ENCODE data around the gene PARD3. TPM values are rescaled to one million over a fixed set of nuclear protein-coding genes. Genes with fewer than 3 reads are reported as not detected.

The PARD3 gene
- total RNA-seq, 1 donor from 2014 or later, result 58.7 TPM

DNA sequence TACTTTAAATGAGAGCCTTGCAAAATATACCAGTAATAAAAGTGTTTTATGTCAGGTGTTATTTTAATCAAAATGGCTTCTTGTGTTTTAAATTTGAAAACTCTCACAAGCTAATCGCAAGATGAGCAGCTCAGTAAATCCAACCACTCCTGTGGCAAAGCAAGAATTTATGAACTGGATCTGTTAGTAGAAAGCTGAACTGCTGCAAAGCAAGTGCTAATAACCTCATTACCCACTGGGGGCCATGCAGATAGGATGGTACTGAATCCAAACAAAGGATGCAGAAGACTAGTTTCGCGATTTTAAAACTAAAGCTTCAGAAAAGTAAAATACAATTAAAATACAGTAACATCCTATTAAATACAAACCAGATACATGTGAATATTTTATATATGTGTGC is 468.0 kb downstream of the PARD3 start:
- TF ChIP-seq, protein P1, sequence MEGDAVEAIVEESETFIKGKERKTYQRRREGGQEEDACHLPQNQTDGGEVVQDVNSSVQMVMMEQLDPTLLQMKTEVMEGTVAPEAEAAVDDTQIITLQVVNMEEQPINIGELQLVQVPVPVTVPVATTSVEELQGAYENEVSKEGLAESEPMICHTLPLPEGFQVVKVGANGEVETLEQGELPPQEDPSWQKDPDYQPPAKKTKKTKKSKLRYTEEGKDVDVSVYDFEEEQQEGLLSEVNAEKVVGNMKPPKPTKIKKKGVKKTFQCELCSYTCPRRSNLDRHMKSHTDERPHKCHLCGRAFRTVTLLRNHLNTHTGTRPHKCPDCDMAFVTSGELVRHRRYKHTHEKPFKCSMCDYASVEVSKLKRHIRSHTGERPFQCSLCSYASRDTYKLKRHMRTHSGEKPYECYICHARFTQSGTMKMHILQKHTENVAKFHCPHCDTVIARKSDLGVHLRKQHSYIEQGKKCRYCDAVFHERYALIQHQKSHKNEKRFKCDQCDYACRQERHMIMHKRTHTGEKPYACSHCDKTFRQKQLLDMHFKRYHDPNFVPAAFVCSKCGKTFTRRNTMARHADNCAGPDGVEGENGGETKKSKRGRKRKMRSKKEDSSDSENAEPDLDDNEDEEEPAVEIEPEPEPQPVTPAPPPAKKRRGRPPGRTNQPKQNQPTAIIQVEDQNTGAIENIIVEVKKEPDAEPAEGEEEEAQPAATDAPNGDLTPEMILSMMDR (IDR thresholded peaks at IDR 0.05), result no peak
- no peak for TF ChIP-seq EZH2phosphoT487 (IDR thresholded peaks at IDR 0.05)
- no peak for TF ChIP-seq EZH2 (IDR thresholded peaks at IDR 0.05)
- no peak overlapping the region for H3K27ac Mint-ChIP-seq
- H3K36me3 Mint-ChIP-seq, result peaks cover 41% of the 10 kb centered on the region
- Histone ChIP-seq H3K9me3 (ENCODE audit: low read depth) (no peaks in the 10 kb centered on the region), H3K27me3 (no peaks in the 10 kb centered on the region), H3K36me3 (no peaks in the 10 kb centered on the region), H3K4me3 (no peak overlapping the region), H3K4me1 (peaks cover 3% of the 10 kb centered on the region), H3F3A (ENCODE audit: low read depth) (no peaks in the 10 kb centered on the region), H3K4me2 (no peak overlapping the region), H3K9ac (no peak overlapping the region), H4K20me1 (ENCODE audit: low read depth) (no peaks in the 10 kb centered on the region), H3K27ac (no peak overlapping the region), H3K79me2 (ENCODE audit: low read depth) (no peaks in the 10 kb centered on the region), H2AFZ (replicated peaks) (no peak overlapping the region)
- H3K4me1 Mint-ChIP-seq, result no peaks in the 10 kb centered on the region
- no peak overlapping the region for H3K4me3 Mint-ChIP-seq
- no peak for DNase-seq (ENCODE audit: low spot score)
- H3K9me3 Mint-ChIP-seq, result peaks cover 8% of the 10 kb centered on the region
- H3K27me3 Mint-ChIP-seq (ENCODE audit: insufficient read depth, low read depth), result no peaks in the 10 kb centered on the region

- Mint-ChIP-seq H3K27ac (no peak overlapping the region), H3K36me3 (peaks cover 37% of the 10 kb centered on the region), H3K9me3 (peaks cover 6% of the 10 kb centered on the region)
Measured at GRCh38 chr10:34346516-34347100, 468.5 kb downstream of the PARD3 start.

GRCh38 chr10:34345383-34345782 is 469.7 kb downstream of the PARD3 start:
- Histone ChIP-seq H3F3A (ENCODE audit: low read depth) (no peaks in the 10 kb centered on the region), H3K9me3 (ENCODE audit: low read depth) (no peaks in the 10 kb centered on the region), H3K4me3 (no peak overlapping the region), H3K36me3 (no peaks in the 10 kb centered on the region), H3K4me2 (no peak overlapping the region), H3K4me1 (peaks cover 3% of the 10 kb centered on the region), H4K20me1 (ENCODE audit: low read depth) (no peaks in the 10 kb centered on the region), H3K27me3 (no peaks in the 10 kb centered on the region), H3K79me2 (ENCODE audit: low read depth) (no peaks in the 10 kb centered on the region), H3K27ac (no peak overlapping the region), H2AFZ (replicated peaks) (no peak overlapping the region), H3K9ac (no peak overlapping the region)
- Mint-ChIP-seq H3K4me3 (no peak overlapping the region), H3K27ac (no peak overlapping the region), H3K27me3 (ENCODE audit: insufficient read depth, low read depth) (no peaks in the 10 kb centered on the region), H3K36me3 (peaks cover 29% of the 10 kb centered on the region), H3K9me3 (peaks cover 4% of the 10 kb centered on the region), H3K4me1 (peaks cover 5% of the 10 kb centered on the region)
- TF ChIP-seq EZH2 (IDR thresholded peaks at IDR 0.05) (no peak), EZH2phosphoT487 (IDR thresholded peaks at IDR 0.05) (no peak)
- TF ChIP-seq, protein P1 (IDR thresholded peaks at IDR 0.05), result no peak
- no peak for DNase-seq (ENCODE audit: low spot score)

More at GRCh38 chr10:34346516-34347100, 468.5 kb downstream of the PARD3 start:
- Histone ChIP-seq H3K9ac (no peak overlapping the region), H3K4me3 (no peak overlapping the region), H3K27me3 (no peaks in the 10 kb centered on the region), H4K20me1 (ENCODE audit: low read depth) (no peaks in the 10 kb centered on the region), H3K4me2 (no peak overlapping the region), H3K9me3 (ENCODE audit: low read depth) (no peaks in the 10 kb centered on the region), H2AFZ (replicated peaks) (no peak overlapping the region), H3F3A (ENCODE audit: low read depth) (no peaks in the 10 kb centered on the region), H3K79me2 (ENCODE audit: low read depth) (no peaks in the 10 kb centered on the region), H3K36me3 (no peaks in the 10 kb centered on the region), H3K4me1 (peaks cover 3% of the 10 kb centered on the region), H3K27ac (no peak overlapping the region)
- TF ChIP-seq, protein P1 (IDR thresholded peaks at IDR 0.05), result no peak
- no peak for TF ChIP-seq EZH2 (IDR thresholded peaks at IDR 0.05)
- TF ChIP-seq EZH2phosphoT487 (IDR thresholded peaks at IDR 0.05), result no peak
- Mint-ChIP-seq H3K27me3 (ENCODE audit: insufficient read depth, low read depth) (no peaks in the 10 kb centered on the region), H3K4me3 (no peak overlapping the region), H3K4me1 (no peaks in the 10 kb centered on the region)
- no peak for DNase-seq (ENCODE audit: low spot score)

Measured in neural progenitor cell (in vitro differentiated cells).